HG02588 (cell line): ENCODE measurements around the gene STAT1.
"Not testable (repeated sequence)": the region's sequence is repeated elsewhere in the genome, so short reads cannot be mapped to it uniquely, and the experiment has no call there.

Source experiments
- ATAC-seq: cut with Tn5 transposase; IDR thresholded peaks from one replicate; pipeline ENCODE4 v1.9.1; 2021; ENCODE audit warnings: mild to moderate bottlenecking, moderate library complexity; ENCODE audit not compliant: unreplicated experiment

STAT1 gene

GRCh38 chr2:191009541-191010374 lies 4.2 kb downstream of the STAT1 start:
- no peak for ATAC-seq

DNA sequence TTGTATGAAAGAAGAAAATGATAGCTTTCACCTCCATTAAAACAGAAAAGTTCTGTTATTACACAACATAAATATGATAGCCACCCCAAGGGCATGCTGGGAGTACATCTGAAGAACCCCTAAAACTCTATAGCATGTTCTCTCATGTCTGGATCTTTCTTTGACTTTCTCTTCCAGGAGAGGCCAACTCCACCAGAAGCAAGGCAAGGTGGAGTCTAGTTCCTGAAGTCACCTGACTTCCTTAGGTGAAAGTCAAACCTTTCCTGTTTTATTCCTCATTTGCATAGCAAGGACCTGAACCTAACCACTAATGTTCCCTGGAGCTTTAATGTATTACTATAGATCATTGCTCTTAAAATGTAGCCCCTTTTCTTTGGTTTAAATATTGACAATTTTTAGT lies 5.7 kb downstream of the STAT1 start:
- no peak for ATAC-seq

GRCh38 chr2:191006997-191007783 lies 6.8 kb downstream of the STAT1 start:
- no peak for ATAC-seq

DNA sequence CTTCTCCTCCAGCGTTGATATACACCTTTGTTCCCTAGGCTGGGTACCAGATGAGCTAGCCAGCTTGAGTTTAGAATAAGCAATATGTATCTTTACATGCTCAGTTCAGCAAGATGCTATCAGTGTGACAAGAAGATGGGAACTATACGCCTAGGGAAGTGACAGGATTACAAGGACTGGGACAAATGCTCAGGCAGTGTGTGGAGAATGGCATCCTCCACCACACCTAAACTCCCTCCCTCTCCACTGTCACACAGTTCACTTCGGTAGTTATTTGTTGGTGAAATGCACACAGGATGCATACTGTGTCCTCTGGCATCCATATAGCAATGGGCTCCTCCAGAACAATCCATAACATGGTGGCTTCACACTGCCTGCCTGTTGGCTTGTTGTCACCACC lies 7.7 kb downstream of the STAT1 start:
- no peak for ATAC-seq

GRCh38 chr2:191003405-191004309 lies 10.3 kb downstream of the STAT1 start:
- ATAC-seq = no peak

GRCh38 chr2:191001624-191002023 lies 12.3 kb downstream of the STAT1 start:
- no peak for ATAC-seq

DNA sequence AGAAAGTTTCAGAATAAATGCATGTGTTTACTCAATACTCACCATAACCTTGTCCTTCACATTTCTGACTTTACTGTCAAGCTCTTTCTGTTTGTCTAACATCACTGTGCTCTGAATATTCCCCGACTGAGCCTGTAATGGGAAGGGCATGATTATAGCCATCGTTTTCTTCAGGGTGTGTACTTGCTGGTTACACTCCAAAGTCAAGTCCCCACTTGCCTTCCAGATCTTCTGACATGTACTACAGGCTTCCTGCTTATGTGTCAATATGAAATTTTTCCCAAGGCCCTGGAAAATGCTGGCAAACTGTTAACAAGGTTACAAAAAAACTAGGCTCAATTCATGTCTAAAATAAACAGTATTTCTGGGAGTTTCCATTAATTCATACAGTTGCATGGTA lies 12.9 kb downstream of the STAT1 start:
- no peak for ATAC-seq

DNA sequence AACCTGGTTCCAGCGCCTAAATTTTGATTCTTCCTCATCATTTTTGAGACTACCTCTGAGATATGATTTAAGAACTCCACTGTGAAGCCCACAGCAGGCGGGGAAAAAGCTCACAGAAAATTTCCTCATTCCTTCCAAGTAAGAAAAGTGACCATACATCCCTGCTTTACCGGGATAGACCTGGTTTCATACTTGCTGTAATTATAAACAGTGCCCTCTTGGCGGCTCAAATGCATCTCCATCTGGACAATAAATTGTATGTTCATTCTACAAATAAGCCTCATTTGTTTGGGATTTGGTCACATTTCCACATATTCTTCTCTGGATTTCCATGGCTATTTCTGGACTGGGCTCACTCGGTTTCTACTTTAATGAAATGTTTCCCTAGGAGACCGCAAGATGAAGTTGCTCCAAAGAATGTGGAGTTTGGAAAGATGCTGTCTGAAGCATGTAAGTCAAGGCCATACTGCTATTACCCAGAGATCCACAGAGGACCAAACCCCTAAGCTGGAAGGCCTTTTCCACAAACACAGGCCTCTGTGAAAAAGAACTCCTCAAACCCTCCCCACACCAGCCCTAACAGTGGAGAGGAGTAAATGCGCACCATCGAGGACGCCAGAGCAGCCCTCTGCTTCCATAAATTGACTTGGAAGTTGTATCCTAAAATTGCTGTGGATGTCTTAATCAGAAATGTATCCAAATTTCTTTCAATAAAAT lies 13.9 kb downstream of the STAT1 start:
- no peak for ATAC-seq

GRCh38 chr2:190999058-190999457 lies 14.9 kb downstream of the STAT1 start:
- no peak for ATAC-seq

- no peak for ATAC-seq
Observed at GRCh38 chr2:190997526-190998113, 16.4 kb downstream of the STAT1 start.

- no peak for ATAC-seq
Observed at GRCh38 chr2:190996947-190997346, 17.0 kb downstream of the STAT1 start.

GRCh38 chr2:190996338-190996946 lies 17.5 kb downstream of the STAT1 start:
- ATAC-seq = no peak

GRCh38 chr2:190995315-190995714 lies 18.7 kb downstream of the STAT1 start:
- not testable (repeated sequence) for ATAC-seq

DNA sequence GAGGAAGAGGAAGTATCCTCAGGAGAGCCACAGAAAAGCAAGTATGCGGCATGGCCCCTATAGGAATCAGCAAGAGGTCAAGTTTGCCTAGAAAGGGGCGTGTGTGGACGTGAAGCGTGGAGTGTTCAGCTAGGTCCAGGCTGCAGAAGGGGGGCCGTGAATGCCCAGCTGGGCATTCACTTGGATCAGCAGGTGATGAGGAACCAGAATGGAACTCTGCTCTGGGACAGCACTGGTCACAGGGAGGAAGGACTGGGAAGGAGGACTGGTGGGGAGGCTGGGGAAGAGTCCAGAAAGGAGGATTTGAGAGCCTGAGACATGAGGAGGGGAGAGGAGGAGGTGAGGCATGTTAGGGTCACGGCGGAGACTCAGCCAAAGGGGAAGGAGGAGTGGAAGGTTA lies 19.8 kb downstream of the STAT1 start:
- no peak for ATAC-seq

GRCh38 chr2:190993292-190993643 lies 20.7 kb downstream of the STAT1 start:
- ATAC-seq = no peak

DNA sequence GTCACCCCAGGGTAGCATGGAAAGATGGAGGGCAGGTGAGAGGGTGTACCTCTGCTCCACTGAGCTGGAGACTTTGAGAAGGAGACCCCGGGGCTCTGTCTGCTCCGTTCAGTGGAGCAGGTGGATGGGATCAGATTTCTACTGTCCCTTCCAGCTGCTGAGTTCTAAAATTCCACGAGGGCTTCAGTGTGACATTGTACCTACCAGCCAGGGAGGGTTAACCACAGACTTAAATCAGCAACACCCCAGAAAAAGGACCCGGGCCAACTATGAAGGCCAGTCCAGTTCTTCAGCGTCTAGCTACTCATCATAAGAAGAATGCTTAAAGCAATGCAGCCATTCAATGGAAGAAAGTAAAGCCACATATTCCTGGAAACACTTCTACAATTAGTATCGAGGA lies 23.8 kb downstream of the STAT1 start:
- no peak for ATAC-seq

- no peak for ATAC-seq
Observed at GRCh38 chr2:190988910-190989309, 25.1 kb downstream of the STAT1 start.

GRCh38 chr2:190987938-190988337 lies 26.0 kb downstream of the STAT1 start:
- no peak for ATAC-seq

DNA sequence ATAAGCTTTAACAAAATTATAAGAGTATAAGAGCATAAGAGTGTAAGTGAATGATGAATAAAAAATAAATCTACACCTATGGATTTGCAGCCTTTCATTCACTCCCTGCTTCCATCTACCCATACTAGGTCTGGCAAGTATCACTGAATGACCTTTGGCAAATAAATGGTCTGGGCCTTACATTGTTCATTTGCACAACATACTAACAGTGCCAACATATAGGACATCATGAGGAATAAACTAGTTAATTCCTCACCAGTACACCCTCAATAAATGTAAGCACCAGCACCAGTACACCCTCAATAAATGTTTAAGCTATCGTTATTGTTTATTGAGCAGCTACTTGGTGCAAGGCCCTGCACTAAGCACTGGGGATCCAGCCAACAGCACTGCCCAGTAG lies 26.9 kb downstream of the STAT1 start:
- ATAC-seq = no peak
